MG63 (cell line): ENCODE measurements around the gene BRPF1. TPM values are rescaled to one million over a fixed set of nuclear protein-coding genes. Genes with fewer than 3 reads are reported as not detected.

Experiments
- DNase-seq: peaks from one replicate; pipeline ENCODE4 v3.0.0-alpha.2; 2020
- H3K27me3 ChIP-seq: fragments of 250-450 bp; sonication (Bioruptor Pico); 2 replicates; pipeline ENCODE4 v1.5.1; 2020; ENCODE audit warnings: mild to moderate bottlenecking, moderate library complexity
- H3K36me3 ChIP-seq: fragments of 250-450 bp; sonication (Bioruptor Pico); 2 replicates; pipeline ENCODE4 v1.5.1; 2020; ENCODE audit warnings: mild to moderate bottlenecking, moderate library complexity
- H3K4me3 ChIP-seq: fragments of 250-450 bp; sonication (Bioruptor Pico); 2 replicates; pipeline ENCODE4 v1.5.1; 2020; ENCODE audit warnings: mild to moderate bottlenecking, moderate library complexity
- H3K9me3 ChIP-seq: fragments of 250-450 bp; sonication (Bioruptor Pico); 2 replicates; pipeline ENCODE4 v1.5.1; 2020; ENCODE audit warnings: mild to moderate bottlenecking, moderate library complexity
- total RNA-seq: library from RNA; depleted of rRNA; stranded (reverse); fragments of >200 nt; shearing (Covaris generic); gene quantifications from 2 replicates; pipeline ENCODE4 v1.2.3, GENCODE V29; 2014; ENCODE audit warnings: low replicate concordance

Gene BRPF1
- total RNA-seq, 1 experiment from 2014 or later, result 7.0 TPM

DNA sequence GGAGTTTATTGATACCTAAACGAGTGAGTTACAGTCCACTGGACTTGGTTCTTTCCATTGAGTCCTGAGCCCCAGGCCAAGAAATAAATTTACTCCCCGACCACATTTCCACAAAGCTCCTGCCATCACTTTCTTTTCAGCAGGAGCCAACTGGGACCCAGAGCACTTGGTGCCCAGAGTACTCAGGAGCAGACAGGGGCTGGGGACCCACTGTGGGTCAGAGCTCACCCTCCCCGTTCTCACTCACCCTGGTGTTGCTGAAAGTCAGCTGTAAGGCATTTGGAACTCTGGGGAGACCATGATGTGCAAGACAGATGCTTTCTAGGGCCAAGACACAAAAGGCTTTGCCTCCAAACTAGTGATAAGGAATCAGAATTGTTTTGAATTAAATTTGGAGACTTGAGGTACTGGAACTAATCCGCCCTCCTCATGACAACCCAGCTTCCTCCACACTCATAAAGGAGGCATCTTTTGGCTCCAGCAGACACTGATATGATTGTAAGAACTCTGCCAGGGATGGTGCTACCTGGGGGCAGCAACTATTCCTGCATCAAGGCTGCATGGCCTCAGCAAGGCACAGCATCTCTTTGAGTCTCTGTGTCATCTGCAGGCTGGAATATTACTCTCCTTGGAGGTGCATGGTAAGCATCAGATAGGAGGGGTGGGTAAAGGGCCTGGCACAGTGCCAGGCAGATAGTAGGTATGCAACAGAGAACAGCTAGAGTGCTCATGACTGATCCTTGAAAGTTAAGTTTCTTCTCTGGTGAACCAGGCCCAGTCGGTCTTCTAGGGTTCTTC lies 45.6 kb downstream of the BRPF1 start:
- no peaks in the 10 kb centered on the region for H3K36me3 ChIP-seq
- H3K9me3 ChIP-seq, result no peaks in the 10 kb centered on the region
- H3K4me3 ChIP-seq, result no peak overlapping the region
- no peak for DNase-seq
- H3K27me3 ChIP-seq, result no peaks in the 10 kb centered on the region

- no peak for DNase-seq
- Histone ChIP-seq H3K9me3 (no peaks in the 10 kb centered on the region), H3K36me3 (no peaks in the 10 kb centered on the region), H3K4me3 (no peak overlapping the region), H3K27me3 (no peaks in the 10 kb centered on the region)
Observed at GRCh38 chr3:9777694-9778021, 46.1 kb downstream of the BRPF1 start.

- DNase-seq, result peak; percentile 39
- Histone ChIP-seq H3K9me3 (no peaks in the 10 kb centered on the region), H3K27me3 (no peaks in the 10 kb centered on the region), H3K36me3 (no peaks in the 10 kb centered on the region; the same call in 1 of the 2 replicates), H3K4me3 (no peak overlapping the region)
Observed at GRCh38 chr3:9778143-9779074, 46.9 kb downstream of the BRPF1 start.

DNA sequence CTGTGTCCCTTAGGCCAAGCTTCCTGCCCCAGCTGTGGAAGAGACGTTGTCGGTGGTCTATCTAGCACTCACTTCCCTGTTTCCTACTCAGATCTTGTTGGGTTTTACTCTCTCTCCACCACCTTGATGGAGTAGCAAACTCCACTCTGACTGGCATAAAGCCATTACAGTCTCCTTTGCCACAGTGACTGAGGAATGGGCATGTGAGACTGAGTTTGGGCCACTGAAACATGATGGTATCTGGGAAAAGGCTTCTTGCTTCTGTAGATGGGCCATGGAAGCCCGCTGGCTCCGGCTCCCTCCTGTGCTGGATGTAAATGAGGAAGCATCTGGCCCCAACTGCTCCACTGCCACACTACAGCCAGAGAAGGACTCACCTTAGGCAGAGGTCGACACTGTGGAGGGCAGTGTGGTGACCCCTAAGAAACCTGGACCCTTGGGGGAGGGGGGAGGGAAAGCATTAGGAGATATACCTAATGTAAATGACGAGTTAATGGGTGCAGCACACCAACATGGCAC lies 47.6 kb downstream of the BRPF1 start:
- no peaks in the 10 kb centered on the region; the same call in 1 of the 2 replicates for H3K36me3 ChIP-seq
- no peaks in the 10 kb centered on the region for H3K27me3 ChIP-seq
- DNase-seq, result no peak
- no peak overlapping the region for H3K4me3 ChIP-seq
- H3K9me3 ChIP-seq, result no peaks in the 10 kb centered on the region

GRCh38 chr3:9779721-9780457 lies 48.4 kb downstream of the BRPF1 start:
- H3K27me3 ChIP-seq, result no peaks in the 10 kb centered on the region
- no peak overlapping the region for H3K4me3 ChIP-seq
- no peak for DNase-seq
- no peaks in the 10 kb centered on the region; the same call in 1 of the 2 replicates for H3K36me3 ChIP-seq
- H3K9me3 ChIP-seq, result no peaks in the 10 kb centered on the region

DNA sequence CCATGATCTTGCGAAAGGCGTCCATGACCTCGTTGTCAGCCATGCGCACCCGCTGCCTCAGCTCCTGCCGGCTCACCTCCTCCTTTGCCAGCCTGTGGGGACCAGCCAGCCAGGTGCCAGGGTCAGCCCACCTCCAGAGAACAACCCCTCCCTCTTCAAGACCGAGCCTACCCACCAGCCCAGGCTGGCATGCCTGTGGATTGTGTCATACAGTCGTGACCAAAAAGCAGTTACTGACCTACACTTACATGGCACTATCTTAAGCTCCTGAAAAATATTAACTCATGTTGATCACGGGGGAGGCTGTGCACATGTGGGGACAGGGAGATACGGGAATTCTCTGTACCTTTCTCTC lies 48.9 kb downstream of the BRPF1 start:
- no peaks in the 10 kb centered on the region for H3K27me3 ChIP-seq
- H3K9me3 ChIP-seq, result no peaks in the 10 kb centered on the region
- H3K4me3 ChIP-seq, result no peak overlapping the region
- DNase-seq, result no peak
- H3K36me3 ChIP-seq, result no peaks in the 10 kb centered on the region; the same call in 1 of the 2 replicates

GRCh38 chr3:9780910-9781309 lies 49.4 kb downstream of the BRPF1 start:
- DNase-seq, result no peak

GRCh38 chr3:9781551-9781950 lies 50.0 kb downstream of the BRPF1 start:
- Histone ChIP-seq H3K36me3 (peaks cover 2% of the 10 kb centered on the region; the same call in 1 of the 2 replicates), H3K27me3 (no peaks in the 10 kb centered on the region), H3K4me3 (no peak overlapping the region)

More at GRCh38 chr3:9780910-9781309, 49.4 kb downstream of the BRPF1 start:
- Histone ChIP-seq H3K9me3 (no peaks in the 10 kb centered on the region), H3K27me3 (no peaks in the 10 kb centered on the region), H3K36me3 (no peaks in the 10 kb centered on the region; the same call in 1 of the 2 replicates), H3K4me3 (no peak overlapping the region)

GRCh38 chr3:9781978-9782603 lies 50.6 kb downstream of the BRPF1 start:
- H3K9me3 ChIP-seq, result no peaks in the 10 kb centered on the region
- H3K4me3 ChIP-seq, result no peak overlapping the region
- H3K27me3 ChIP-seq, result no peaks in the 10 kb centered on the region
- peaks cover 5% of the 10 kb centered on the region; the same call in 1 of the 2 replicates for H3K36me3 ChIP-seq
- no peak for DNase-seq

More at GRCh38 chr3:9781551-9781950, 50.0 kb downstream of the BRPF1 start:
- no peaks in the 10 kb centered on the region for H3K9me3 ChIP-seq
- no peak for DNase-seq

GRCh38 chr3:9782770-9783169 lies 51.2 kb downstream of the BRPF1 start:
- Histone ChIP-seq H3K4me3 (no peak overlapping the region), H3K27me3 (no peaks in the 10 kb centered on the region), H3K36me3 (peaks cover 5% of the 10 kb centered on the region; the same call in 1 of the 2 replicates), H3K9me3 (no peaks in the 10 kb centered on the region)
- no peak for DNase-seq

DNA sequence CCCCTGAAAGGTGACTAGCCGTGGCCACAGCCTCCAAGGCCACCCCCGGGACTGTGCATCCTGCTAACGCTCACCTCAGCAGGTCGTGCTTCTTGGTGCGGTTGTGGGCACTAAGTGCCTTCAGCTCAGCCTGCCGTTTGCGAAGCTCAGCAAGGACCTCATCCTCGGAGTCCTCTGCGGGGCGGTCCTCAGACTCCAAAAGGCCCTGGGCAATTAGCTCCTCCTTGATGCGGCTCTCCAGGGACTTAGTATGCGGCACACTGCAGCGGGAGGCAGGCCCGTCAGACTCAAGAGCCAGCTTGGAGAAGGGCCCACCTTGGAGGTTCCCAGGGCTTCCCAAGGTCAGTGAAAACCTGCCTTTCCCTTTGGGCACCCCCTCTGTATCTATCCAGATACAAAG lies 52.4 kb downstream of the BRPF1 start:
- H3K9me3 ChIP-seq, result no peaks in the 10 kb centered on the region
- no peaks in the 10 kb centered on the region for H3K27me3 ChIP-seq
- no peak for DNase-seq
- H3K4me3 ChIP-seq, result no peak overlapping the region
- peaks cover 5% of the 10 kb centered on the region; the same call in 1 of the 2 replicates for H3K36me3 ChIP-seq

DNA sequence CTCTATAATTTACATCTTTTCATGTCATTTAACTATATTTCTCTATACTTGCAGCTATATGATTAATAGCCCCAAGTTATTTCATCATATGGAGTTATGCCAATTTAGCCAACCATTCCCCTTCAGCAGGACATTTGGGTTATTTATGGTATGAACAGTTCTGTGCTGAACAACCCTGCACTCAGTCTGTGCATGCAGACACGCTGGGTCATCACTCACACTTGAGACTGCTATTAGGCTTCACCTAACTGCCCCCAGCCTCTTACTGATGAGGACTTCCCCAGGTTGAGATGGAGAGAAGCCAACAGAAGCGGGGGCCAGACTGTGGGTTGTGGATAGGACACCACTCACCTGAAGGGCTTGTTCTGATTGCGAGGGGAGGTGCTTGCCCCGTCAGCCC lies 53.4 kb downstream of the BRPF1 start:
- no peaks in the 10 kb centered on the region for H3K9me3 ChIP-seq
- H3K36me3 ChIP-seq, result peaks cover 5% of the 10 kb centered on the region; the same call in 1 of the 2 replicates
- no peaks in the 10 kb centered on the region for H3K27me3 ChIP-seq
- no peak for DNase-seq
- H3K4me3 ChIP-seq, result no peak overlapping the region

DNA sequence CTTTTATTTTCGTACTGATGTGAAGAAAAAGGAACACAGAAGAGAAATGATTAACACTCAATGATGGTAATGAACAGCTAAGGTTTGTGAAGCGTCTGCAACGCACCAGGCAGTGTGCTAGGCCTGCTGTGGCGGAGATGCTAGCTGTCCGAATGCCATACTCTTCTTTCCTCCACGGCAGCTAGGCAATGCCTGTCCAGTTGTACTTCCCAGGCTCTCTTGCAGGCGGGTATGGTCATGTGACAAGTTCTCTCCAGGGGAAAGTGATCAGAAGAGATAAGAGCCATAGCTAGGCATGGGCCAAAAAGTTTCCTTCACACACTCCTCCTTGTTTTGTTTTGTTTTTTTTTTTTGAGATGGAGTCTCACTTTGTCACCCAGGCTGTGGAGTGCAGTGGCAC lies 54.1 kb downstream of the BRPF1 start:
- Histone ChIP-seq H3K36me3 (peaks cover 5% of the 10 kb centered on the region), H3K9me3 (no peaks in the 10 kb centered on the region), H3K4me3 (no peak overlapping the region), H3K27me3 (no peaks in the 10 kb centered on the region)
- no peak for DNase-seq

DNA sequence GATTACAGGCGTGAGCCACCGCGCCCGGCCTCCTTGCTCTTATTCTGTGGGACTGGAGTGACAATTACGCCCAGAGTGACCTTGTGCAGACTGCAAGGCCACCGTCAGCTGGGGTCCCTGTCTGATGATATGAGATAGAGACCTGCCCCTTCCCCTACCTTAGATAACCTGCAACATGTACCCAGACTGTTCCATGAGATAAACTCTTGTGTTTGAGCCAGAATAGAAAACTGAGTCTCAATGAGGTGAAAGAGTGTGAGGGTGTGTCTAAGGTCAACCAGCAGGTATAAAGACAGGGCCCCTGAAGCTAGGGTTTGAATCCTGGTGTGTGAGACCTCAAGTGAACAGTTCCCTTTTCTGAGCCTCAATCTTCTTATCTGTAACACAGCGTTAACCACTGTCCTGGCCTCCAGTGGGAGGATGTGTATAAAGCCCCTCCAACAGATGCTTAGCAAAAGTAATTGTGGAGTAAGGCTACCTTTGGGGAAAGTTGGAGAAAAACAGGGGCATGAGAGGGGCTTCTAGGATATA lies 54.7 kb downstream of the BRPF1 start:
- DNase-seq, result no peak
- peaks cover 5% of the 10 kb centered on the region for H3K36me3 ChIP-seq

DNA sequence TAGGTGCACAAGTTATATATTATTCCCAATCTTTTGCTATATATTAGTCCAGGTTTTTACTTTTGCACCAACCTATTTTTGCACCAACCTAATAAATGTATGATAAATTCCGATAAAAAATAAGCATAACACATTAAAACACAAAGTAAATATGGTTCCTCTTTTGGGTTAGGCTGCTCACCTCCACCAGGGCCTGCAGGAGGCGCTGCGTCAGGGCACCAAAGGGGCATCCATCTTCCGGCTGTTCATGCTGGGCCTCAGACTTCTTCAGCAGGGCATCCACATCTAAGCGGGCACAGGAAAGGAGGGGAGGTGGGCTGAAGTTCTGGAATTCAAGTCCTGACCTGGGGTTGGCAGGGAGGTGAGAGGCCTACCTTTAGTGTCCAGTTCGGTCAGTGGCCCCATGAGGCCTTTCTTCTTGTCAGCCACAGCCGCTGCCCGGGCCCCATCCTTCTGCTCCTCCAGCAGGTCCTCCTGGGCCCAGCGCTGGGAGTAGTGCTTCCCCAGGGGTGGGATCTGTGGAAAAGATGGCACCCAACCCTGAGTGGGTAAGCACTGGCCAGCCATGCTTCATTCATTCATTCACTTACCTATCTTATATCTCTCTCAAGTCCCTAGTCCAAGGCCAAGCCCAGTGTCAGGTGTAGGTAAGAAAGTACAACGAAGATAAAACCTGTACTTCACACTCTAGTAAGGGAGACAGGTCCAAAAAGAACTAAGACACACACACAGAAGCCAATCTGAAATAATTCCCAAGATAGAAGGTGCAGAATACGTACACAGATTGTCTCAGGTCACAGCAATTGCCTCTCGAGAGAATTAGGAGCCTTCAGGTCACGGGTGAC lies 55.5 kb downstream of the BRPF1 start:
- DNase-seq, result no peak
- Histone ChIP-seq H3K27me3 (no peaks in the 10 kb centered on the region), H3K36me3 (peaks cover 5% of the 10 kb centered on the region), H3K4me3 (no peak overlapping the region), H3K9me3 (no peaks in the 10 kb centered on the region)

More for the DNA sequence above, 54.7 kb downstream of the BRPF1 start:
- no peaks in the 10 kb centered on the region for H3K27me3 ChIP-seq
- no peaks in the 10 kb centered on the region for H3K9me3 ChIP-seq
- no peak overlapping the region for H3K4me3 ChIP-seq
